Trophoblast cell (in vitro differentiated cells and primary cell): ENCODE measurements around the gene SLC6A20.

Source experiments
- DNase-seq, 2 donors: peaks; one replicate each; pipeline ENCODE4 v3.0.0-alpha.2; 2016
- H2AFZ ChIP-seq: 2 replicates; pipeline ENCODE4 v1.6.1; 2013; ENCODE audit warnings: low read length, moderate library complexity, mild to moderate bottlenecking; ENCODE audit not compliant: insufficient read depth, poor library complexity
- H2AK5ac ChIP-seq: 2 replicates; pipeline ENCODE4 v1.6.1; 2013; ENCODE audit warnings: mild to moderate bottlenecking, low read length
- H2BK120ac ChIP-seq: 2 replicates; pipeline ENCODE4 v1.6.1; 2013; ENCODE audit warnings: low read length, mild to moderate bottlenecking, moderate library complexity; ENCODE audit not compliant: insufficient read depth, poor library complexity
- H2BK12ac ChIP-seq: 2 replicates; pipeline ENCODE4 v1.6.1; 2013; ENCODE audit warnings: mild to moderate bottlenecking, low read length, moderate library complexity
- H2BK5ac ChIP-seq: 2 replicates; pipeline ENCODE4 v1.6.1; 2013; ENCODE audit warnings: low read length, low read depth, moderate library complexity, mild to moderate bottlenecking; ENCODE audit not compliant: poor library complexity
- H3K14ac ChIP-seq: 2 replicates; pipeline ENCODE4 v1.6.1; 2013; ENCODE audit warnings: mild to moderate bottlenecking, low read length
- H3K18ac ChIP-seq: 2 replicates; pipeline ENCODE4 v1.6.1; 2013; ENCODE audit warnings: mild to moderate bottlenecking, low read length
- H3K23ac ChIP-seq: 2 replicates; pipeline ENCODE4 v1.6.1; 2013; ENCODE audit warnings: low read length
- H3K27ac ChIP-seq: 2 replicates; pipeline ENCODE4 v1.5.1; 2013; ENCODE audit warnings: low read depth, mild to moderate bottlenecking, inconsistent platforms, low read length, moderate library complexity
- H3K27me3 ChIP-seq: 2 replicates; pipeline ENCODE4 v1.6.1; 2013; ENCODE audit warnings: inconsistent platforms, mild to moderate bottlenecking, low read length, moderate library complexity; ENCODE audit not compliant: insufficient read depth
- H3K36me3 ChIP-seq, 2 experiments: 1 replicate in 1 of 2; 2 replicates in 1 of 2; pipeline ENCODE4 v1.6.1; 2013; ENCODE audit warnings: low read length in 2 of 2, mild to moderate bottlenecking in 2 of 2, moderate library complexity in 1 of 2; ENCODE audit not compliant: insufficient read depth in 2 of 2, control insufficient read depth in 1 of 2
- H3K4ac ChIP-seq: 2 replicates; pipeline ENCODE4 v1.6.1; 2013; ENCODE audit warnings: low read depth, mild to moderate bottlenecking, low read length, moderate library complexity
- H3K4me1 ChIP-seq, 2 experiments: 1 replicate in 1 of 2; 2 replicates in 1 of 2; pipeline ENCODE4 v1.6.1; 2013; ENCODE audit warnings: low read length in 2 of 2, mild to moderate bottlenecking in 2 of 2, moderate library complexity in 1 of 2; ENCODE audit not compliant: insufficient read depth in 2 of 2, control insufficient read depth in 1 of 2
- H3K4me2 ChIP-seq: 2 replicates; pipeline ENCODE4 v1.6.1; 2013; ENCODE audit warnings: inconsistent platforms, mild to moderate bottlenecking, low read length, moderate library complexity
- H3K4me3 ChIP-seq: 2 replicates; pipeline ENCODE4 v1.5.1; 2013; ENCODE audit warnings: mild to moderate bottlenecking, low read depth, low read length, inconsistent platforms
- H3K79me1 ChIP-seq: one replicate; pipeline ENCODE4 v1.6.1; 2013; ENCODE audit warnings: low read length
- H3K79me2 ChIP-seq: 2 replicates; pipeline ENCODE4 v1.6.1; 2013; ENCODE audit warnings: low read length, mild to moderate bottlenecking; ENCODE audit not compliant: control insufficient read depth, insufficient read depth, poor library complexity
- H3K9ac ChIP-seq: 2 replicates; pipeline ENCODE4 v1.6.1; 2013; ENCODE audit warnings: mild to moderate bottlenecking, low read length
- H3K9me3 ChIP-seq: 2 replicates; pipeline ENCODE4 v1.6.1; 2013; ENCODE audit warnings: low read depth, mild to moderate bottlenecking, control low read depth, inconsistent platforms, low read length; ENCODE audit not compliant: insufficient read depth
- H4K12ac ChIP-seq: 2 replicates; pipeline ENCODE4 v1.6.1; 2013; ENCODE audit warnings: low read depth, mild to moderate bottlenecking, low read length, moderate library complexity
- H4K8ac ChIP-seq: 2 replicates; pipeline ENCODE4 v1.6.1; 2013; ENCODE audit warnings: low read depth, mild to moderate bottlenecking, low read length, moderate library complexity
- H4K91ac ChIP-seq: one replicate; pipeline ENCODE4 v1.6.1; 2013; ENCODE audit warnings: low read depth, mild to moderate bottlenecking, low read length, moderate library complexity
- WGBS: extraction: QIAGEN DNeasy Blood & Tissue Kit; methylation state at CpG from one replicate; pipeline ENCODE4 v1.1.7; 2013; ENCODE audit warnings: missing lambda C conversion rate; ENCODE audit not compliant: insufficient read length, insufficient coverage; ENCODE audit errors: extremely low coverage; 5-methylcytosine and 5-hydroxymethylcytosine counted together

Gene SLC6A20

DNA sequence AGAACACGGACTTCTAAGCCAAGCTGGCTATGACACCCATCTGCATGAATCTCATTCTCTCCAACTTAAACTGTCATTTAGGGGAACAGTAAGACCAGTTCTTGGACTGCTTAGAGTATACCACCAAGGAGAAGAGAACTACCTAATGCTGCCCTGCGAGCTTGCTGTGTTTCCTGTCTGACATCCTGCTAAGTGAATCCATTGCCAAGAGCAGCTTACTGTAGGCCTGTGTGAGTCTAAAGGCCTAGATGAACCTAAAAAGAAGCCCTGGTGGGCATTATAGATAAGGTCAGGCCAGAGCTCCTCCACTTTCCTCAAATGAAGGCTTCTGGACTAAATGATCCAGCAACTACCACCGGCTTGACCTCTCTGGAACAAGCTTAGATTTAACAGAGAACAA is 30.6 kb upstream of the SLC6A20 start:
- Histone ChIP-seq H3K27me3 (no peaks in the 10 kb centered on the region), H3K79me1 (no peaks in the 10 kb centered on the region), H2BK12ac (no peak overlapping the region), H3K4me1 (no peaks in the 10 kb centered on the region), H4K91ac (no peak overlapping the region), H3K4ac (no peak overlapping the region), H3K4me3 (no peak overlapping the region), H2BK5ac (no peak overlapping the region), H2AK5ac (no peak overlapping the region), H3K79me2 (no peaks in the 10 kb centered on the region), H3K9me3 (no peaks in the 10 kb centered on the region), H2AFZ (no peak overlapping the region), H3K4me2 (no peak overlapping the region), H2BK120ac (no peak overlapping the region), H3K18ac (no peak overlapping the region), H4K8ac (no peak overlapping the region), H4K12ac (no peak overlapping the region), H3K14ac (no peak overlapping the region), H3K27ac (no peak overlapping the region), H3K9ac (peak overlapping the region; percentile 22), H3K36me3 (peaks cover 2 to 3% of the 10 kb centered on the region in 2 experiments), H3K23ac (no peak overlapping the region)
- no peak for DNase-seq
- no CpG with 5 or more reads among the region's 3 CpGs for WGBS

DNA sequence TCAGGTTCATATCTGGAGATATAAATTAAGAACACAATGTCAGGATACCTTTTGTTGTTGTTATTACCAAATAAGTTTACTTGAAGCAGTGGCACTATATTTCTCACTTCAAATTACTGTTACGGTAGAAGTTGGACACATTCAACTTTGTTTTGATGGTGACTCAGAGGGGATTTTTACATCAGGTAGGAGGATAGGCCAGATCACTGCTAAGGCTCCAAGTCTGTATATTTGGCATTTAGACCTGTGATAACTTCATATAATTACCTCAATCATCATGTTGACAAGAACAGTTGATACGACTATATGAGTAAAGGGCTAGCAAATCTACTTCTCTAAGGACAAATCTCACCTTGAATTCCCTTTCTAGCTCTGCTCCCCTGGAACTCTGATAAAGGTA is 30.0 kb upstream of the SLC6A20 start:
- no peak overlapping the region for H3K4me3 ChIP-seq
- no peak overlapping the region for H3K27ac ChIP-seq
- H3K9ac ChIP-seq, result no peak overlapping the region
- peaks cover 2% of the 10 kb centered on the region in 2 experiments for H3K36me3 ChIP-seq
- no peak overlapping the region for H3K4ac ChIP-seq
- H3K23ac ChIP-seq, result no peak overlapping the region
- H3K4me1 ChIP-seq, result no peaks in the 10 kb centered on the region
- H2BK5ac ChIP-seq, result no peak overlapping the region
- H3K79me1 ChIP-seq, result no peaks in the 10 kb centered on the region
- no peak overlapping the region for H3K14ac ChIP-seq
- H2BK12ac ChIP-seq, result no peak overlapping the region
- H3K79me2 ChIP-seq, result no peaks in the 10 kb centered on the region
- no peaks in the 10 kb centered on the region for H3K9me3 ChIP-seq
- no peak overlapping the region for H3K18ac ChIP-seq
- no peak for DNase-seq
- H4K91ac ChIP-seq, result no peak overlapping the region
- H2AK5ac ChIP-seq, result no peak overlapping the region
- no CpG with 5 or more reads among the region's 2 CpGs for WGBS
- H4K8ac ChIP-seq, result no peak overlapping the region
- no peak overlapping the region for H3K4me2 ChIP-seq
- H2BK120ac ChIP-seq, result no peak overlapping the region
- no peaks in the 10 kb centered on the region for H3K27me3 ChIP-seq
- H4K12ac ChIP-seq, result no peak overlapping the region
- H2AFZ ChIP-seq, result no peak overlapping the region

DNA sequence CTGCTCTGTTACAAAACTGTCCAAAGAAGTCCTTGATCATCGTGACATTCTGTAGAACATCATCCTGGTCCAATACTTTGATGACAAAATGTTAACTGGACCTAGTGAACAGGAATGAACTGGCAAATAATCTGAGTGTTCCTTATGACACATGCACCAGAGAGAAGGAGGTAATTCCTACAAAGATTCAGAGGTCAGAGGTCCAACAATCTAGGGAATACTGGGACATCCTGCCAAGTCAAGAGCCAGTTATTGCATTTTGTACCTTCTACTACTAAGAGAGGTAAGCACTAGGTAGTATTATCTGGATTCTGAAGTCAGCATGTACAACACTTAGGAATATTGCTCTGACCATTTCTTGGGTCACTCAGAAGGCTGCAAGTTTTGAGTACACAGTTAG is 24.8 kb upstream of the SLC6A20 start:
- Histone ChIP-seq H3K79me1 (no peaks in the 10 kb centered on the region), H3K4me2 (no peak overlapping the region), H3K4me1 (no peaks in the 10 kb centered on the region), H3K27ac (no peak overlapping the region), H4K12ac (no peak overlapping the region), H3K23ac (no peak overlapping the region), H2AFZ (no peak overlapping the region), H3K9ac (no peak overlapping the region), H3K36me3 (no peaks in the 10 kb centered on the region), H2BK12ac (no peak overlapping the region), H3K18ac (no peak overlapping the region), H3K27me3 (no peaks in the 10 kb centered on the region), H3K9me3 (peaks cover under 1% of the 10 kb centered on the region), H2BK5ac (no peak overlapping the region), H4K91ac (no peak overlapping the region), H3K14ac (no peak overlapping the region), H3K79me2 (no peaks in the 10 kb centered on the region), H2AK5ac (no peak overlapping the region), H3K4ac (no peak overlapping the region), H2BK120ac (no peak overlapping the region), H3K4me3 (no peak overlapping the region), H4K8ac (no peak overlapping the region)
- no CpG with 5 or more reads among the region's 1 CpG for WGBS
- no peak for DNase-seq

DNA sequence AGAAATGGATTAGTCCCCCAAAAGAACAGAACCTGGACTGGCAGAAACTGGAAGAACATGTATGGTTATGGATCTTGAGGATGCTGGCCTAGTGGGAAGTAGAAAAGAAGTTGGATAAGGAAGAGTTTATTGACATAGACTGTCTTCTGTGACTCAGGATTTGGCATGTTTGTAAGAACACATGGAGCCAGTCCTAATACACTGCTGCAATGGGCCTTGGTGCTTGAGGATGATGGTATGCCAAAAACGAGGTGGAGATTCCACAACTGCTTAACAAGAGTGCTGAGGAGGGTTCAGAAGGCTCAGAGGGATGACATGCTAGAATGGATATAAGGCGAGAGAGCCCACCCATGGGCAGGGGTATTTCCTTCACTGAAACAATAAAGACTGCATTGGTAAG is 23.2 kb upstream of the SLC6A20 start:
- no peak overlapping the region for H3K14ac ChIP-seq
- no peak overlapping the region for H4K12ac ChIP-seq
- no peak overlapping the region for H3K9ac ChIP-seq
- no peak overlapping the region for H4K91ac ChIP-seq
- WGBS, result no CpG with 5 or more reads among the region's 2 CpGs
- no peaks in the 10 kb centered on the region for H3K27me3 ChIP-seq
- no peak overlapping the region for H3K27ac ChIP-seq
- no peak overlapping the region for H4K8ac ChIP-seq
- no peak overlapping the region for H2BK12ac ChIP-seq
- peaks cover 4% of the 10 kb centered on the region for H3K9me3 ChIP-seq
- H3K4me2 ChIP-seq, result no peak overlapping the region
- H2AFZ ChIP-seq, result no peak overlapping the region
- H2AK5ac ChIP-seq, result no peak overlapping the region
- no peak overlapping the region for H3K4ac ChIP-seq
- H3K4me3 ChIP-seq, result no peak overlapping the region
- no peak overlapping the region for H2BK120ac ChIP-seq
- no peaks in the 10 kb centered on the region for H3K79me1 ChIP-seq
- no peak overlapping the region for H3K18ac ChIP-seq
- no peak overlapping the region for H2BK5ac ChIP-seq
- peak in 1 of 2 donors; percentile 25 for DNase-seq
- H3K4me1 ChIP-seq, result no peaks in the 10 kb centered on the region
- no peaks in the 10 kb centered on the region for H3K36me3 ChIP-seq
- H3K23ac ChIP-seq, result no peak overlapping the region
- no peaks in the 10 kb centered on the region for H3K79me2 ChIP-seq
